Measurements from ENCODE around the gene IFNAR2. TPM values are rescaled to one million over a fixed set of nuclear protein-coding genes. Genes with fewer than 3 reads are reported as not detected.

IFNAR2 gene
- total RNA-seq, 2 experiments from 2014 or later = 22.1 to 93.5 TPM

DNA sequence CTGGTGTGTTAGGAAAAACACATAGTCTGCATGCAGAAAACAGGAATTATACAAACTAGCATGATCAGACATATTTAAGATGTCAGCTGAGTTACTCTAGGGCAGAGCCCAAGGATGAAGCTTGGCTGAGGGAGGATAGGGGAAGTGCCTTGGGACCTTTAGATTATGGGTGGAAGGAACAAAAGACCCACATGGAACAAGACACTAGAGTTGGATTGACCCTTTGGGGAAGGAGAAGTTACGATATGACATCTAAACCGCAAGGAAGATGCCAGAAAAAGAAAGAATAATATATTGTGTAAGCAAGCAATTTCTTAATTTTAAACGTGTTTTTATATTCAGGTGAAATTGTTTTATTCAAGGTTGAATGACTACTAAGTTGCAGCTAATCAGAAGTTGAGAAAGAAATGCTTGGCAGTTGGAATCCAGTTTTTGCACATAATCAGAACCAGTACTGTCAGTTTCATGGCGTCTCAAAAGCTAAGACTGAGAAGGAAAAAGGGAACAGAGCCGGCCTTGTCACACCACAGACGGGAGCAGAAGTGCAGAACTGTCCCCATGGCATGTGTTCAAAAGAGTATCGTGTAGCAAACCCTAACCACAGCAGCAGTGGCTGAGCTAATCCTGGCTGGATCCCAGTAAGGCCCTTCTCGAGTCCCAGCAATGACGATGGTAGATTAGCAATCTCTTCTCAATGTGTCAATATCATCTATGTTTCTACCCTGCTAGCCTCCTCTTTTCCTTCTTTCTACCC, 31.2 kb upstream of the IFNAR2 start:
- no TSS peak for BruUV-seq (replicated peaks)
- no peaks in the 10 kb centered on the region for H3K36me3 ChIP-seq (ENCODE audit: insufficient read depth, low read length)
- TF ChIP-seq, protein P1, sequence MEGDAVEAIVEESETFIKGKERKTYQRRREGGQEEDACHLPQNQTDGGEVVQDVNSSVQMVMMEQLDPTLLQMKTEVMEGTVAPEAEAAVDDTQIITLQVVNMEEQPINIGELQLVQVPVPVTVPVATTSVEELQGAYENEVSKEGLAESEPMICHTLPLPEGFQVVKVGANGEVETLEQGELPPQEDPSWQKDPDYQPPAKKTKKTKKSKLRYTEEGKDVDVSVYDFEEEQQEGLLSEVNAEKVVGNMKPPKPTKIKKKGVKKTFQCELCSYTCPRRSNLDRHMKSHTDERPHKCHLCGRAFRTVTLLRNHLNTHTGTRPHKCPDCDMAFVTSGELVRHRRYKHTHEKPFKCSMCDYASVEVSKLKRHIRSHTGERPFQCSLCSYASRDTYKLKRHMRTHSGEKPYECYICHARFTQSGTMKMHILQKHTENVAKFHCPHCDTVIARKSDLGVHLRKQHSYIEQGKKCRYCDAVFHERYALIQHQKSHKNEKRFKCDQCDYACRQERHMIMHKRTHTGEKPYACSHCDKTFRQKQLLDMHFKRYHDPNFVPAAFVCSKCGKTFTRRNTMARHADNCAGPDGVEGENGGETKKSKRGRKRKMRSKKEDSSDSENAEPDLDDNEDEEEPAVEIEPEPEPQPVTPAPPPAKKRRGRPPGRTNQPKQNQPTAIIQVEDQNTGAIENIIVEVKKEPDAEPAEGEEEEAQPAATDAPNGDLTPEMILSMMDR (conservative IDR thresholded peaks at IDR 0.05; ENCODE audit: low read length) = no peak
- TF ChIP-seq EZH2phosphoT487 (IDR thresholded peaks at IDR 0.05; ENCODE audit: borderline replicate concordance, low read depth, low read length) = no peak
- H2AFZ ChIP-seq (ENCODE audit: low read length) = no peak overlapping the region
- H3K4me2 ChIP-seq (ENCODE audit: low read length) = no peak overlapping the region
- ChIA-PET CTCF (ENCODE audit: unreplicated experiment) (no interaction called here), POLR2A (no interaction called here)
- no peak for DNase-seq (ENCODE audit: low spot score)
- no peaks in the 10 kb centered on the region for H3K9me3 ChIP-seq (ENCODE audit: low read length)
- no peaks in the 10 kb centered on the region for H3K79me2 ChIP-seq (ENCODE audit: insufficient read depth, low read depth, low read length)
- no peaks in the 10 kb centered on the region for H3K9me2 ChIP-seq (ENCODE audit: insufficient read depth, low read length)
- peaks cover 39% of the 10 kb centered on the region for H3K4me1 ChIP-seq (ENCODE audit: insufficient read depth, low read length, poor library complexity, severe bottlenecking)
- no peaks in the 10 kb centered on the region for H4K20me1 ChIP-seq (ENCODE audit: insufficient read depth, low read length)
- no peak overlapping the region for H3K4me3 ChIP-seq (ENCODE audit: low read depth, low read length, poor library complexity, severe bottlenecking)
- no peak overlapping the region for H3K27ac ChIP-seq (ENCODE audit: low read depth, low read length, poor library complexity, severe bottlenecking)
- intact Hi-C loops (cut with micrococcal nuclease; ENCODE audit: unreplicated experiment) = loop anchor here (2.0 to 10.0 kb wide), 4 partner anchors 204 to 544 kb away; no protein-coding TSS in a partner anchor

DNA sequence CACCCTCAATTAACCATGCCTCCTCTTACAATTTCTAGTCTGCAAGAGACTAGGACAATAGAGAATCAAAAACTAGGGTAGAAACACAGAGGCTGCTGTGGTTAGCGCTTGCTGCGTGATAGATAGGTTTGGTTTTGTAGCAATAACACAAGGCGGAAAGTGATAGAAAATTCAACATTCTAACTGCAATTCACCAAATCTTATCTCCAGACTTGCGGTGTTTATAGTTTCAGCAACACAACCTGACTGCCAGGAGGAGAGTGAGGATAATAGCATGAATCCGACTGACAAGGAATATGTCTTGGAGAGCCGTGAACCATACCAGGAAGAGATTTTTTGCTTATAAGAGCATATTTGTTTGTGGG, 30.7 kb upstream of the IFNAR2 start:
- POLR2A ChIA-PET = no interaction called here
- H3K4me2 ChIP-seq (ENCODE audit: low read length) = no peak overlapping the region
- no peak overlapping the region for H3K27ac ChIP-seq (ENCODE audit: low read depth, low read length, poor library complexity, severe bottlenecking)
- DNase-seq (ENCODE audit: low spot score) = no peak
- no peaks in the 10 kb centered on the region for H3K9me2 ChIP-seq (ENCODE audit: insufficient read depth, low read length)
- no peaks in the 10 kb centered on the region for H4K20me1 ChIP-seq (ENCODE audit: insufficient read depth, low read length)
- no TSS peak for BruUV-seq (replicated peaks)
- CTCF ChIA-PET (ENCODE audit: unreplicated experiment) = no interaction called here
- no peaks in the 10 kb centered on the region for H3K79me2 ChIP-seq (ENCODE audit: insufficient read depth, low read depth, low read length)
- TF ChIP-seq, protein P1 (conservative IDR thresholded peaks at IDR 0.05; ENCODE audit: low read length) = no peak
- no peak for TF ChIP-seq EZH2phosphoT487 (IDR thresholded peaks at IDR 0.05; ENCODE audit: borderline replicate concordance, low read depth, low read length)
- H3K9me3 ChIP-seq (ENCODE audit: low read length) = no peaks in the 10 kb centered on the region
- H3K36me3 ChIP-seq (ENCODE audit: insufficient read depth, low read length) = no peaks in the 10 kb centered on the region
- H3K4me1 ChIP-seq (ENCODE audit: insufficient read depth, low read length, poor library complexity, severe bottlenecking) = peaks cover 44% of the 10 kb centered on the region
- no peak overlapping the region for H2AFZ ChIP-seq (ENCODE audit: low read length)
- intact Hi-C loops (cut with micrococcal nuclease; ENCODE audit: unreplicated experiment) = loop anchor here (2.0 to 10.0 kb wide), 4 partner anchors 204 to 544 kb away; no protein-coding TSS in a partner anchor
- H3K4me3 ChIP-seq (ENCODE audit: low read depth, low read length, poor library complexity, severe bottlenecking) = no peak overlapping the region

All from OCI-LY7 (cell line).